ENCODE measurements around the gene BPIFB4. TPM values are rescaled to one million over a fixed set of nuclear protein-coding genes. Genes with fewer than 3 reads are reported as not detected.
"Not testable (repeated sequence)": the region's sequence is repeated elsewhere in the genome, so short reads cannot be mapped to it uniquely, and the experiment has no call there.

The BPIFB4 gene
- total RNA-seq, 1 donor from 2014 or later, result not detected

- no peak overlapping the region for H3K4me3 ChIP-seq (ENCODE audit: low read length in 3 of 3)
- H3K27me3 ChIP-seq (ENCODE audit: control insufficient read depth in 3 of 3, insufficient read depth in 3 of 3, low read length in 3 of 3), result peaks cover 0 to 14% (median 14%) of the 10 kb centered on the region in 3 donors
Measured at GRCh38 chr20:33042430-33042829, 37.0 kb upstream of the BPIFB4 start.

GRCh38 chr20:33042983-33043730 lies 36.3 kb upstream of the BPIFB4 start:
- Histone ChIP-seq H3K9me3 (ENCODE audit: control insufficient read depth in 3 of 3, low read length in 3 of 3) (peaks cover 0 to 7% (median 4%) of the 10 kb centered on the region in 3 donors), H3K9ac (ENCODE audit: low read depth in 1 of 3, low read length in 3 of 3) (no peak overlapping the region), H3K27ac (ENCODE audit: low read depth, low read length) (no peak overlapping the region), H3K36me3 (ENCODE audit: control insufficient read depth in 3 of 3, insufficient read depth in 3 of 3, low read length in 3 of 3) (no peaks in the 10 kb centered on the region), H3K27me3 (ENCODE audit: control insufficient read depth in 3 of 3, insufficient read depth in 3 of 3, low read length in 3 of 3) (peaks cover 0 to 14% (median 13%) of the 10 kb centered on the region in 3 donors), H3K4me3 (ENCODE audit: low read length in 3 of 3) (no peak overlapping the region), H3K4me1 (ENCODE audit: control insufficient read depth in 3 of 3, insufficient read depth in 3 of 3, low read length in 3 of 3) (no peaks in the 10 kb centered on the region)

More at GRCh38 chr20:33042430-33042829, 37.0 kb upstream of the BPIFB4 start:
- peaks cover 0 to 7% (median 4%) of the 10 kb centered on the region in 3 donors for H3K9me3 ChIP-seq (ENCODE audit: control insufficient read depth in 3 of 3, low read length in 3 of 3)
- H3K4me1 ChIP-seq (ENCODE audit: control insufficient read depth in 3 of 3, insufficient read depth in 3 of 3, low read length in 3 of 3), result no peaks in the 10 kb centered on the region
- no peaks in the 10 kb centered on the region for H3K36me3 ChIP-seq (ENCODE audit: control insufficient read depth in 3 of 3, insufficient read depth in 3 of 3, low read length in 3 of 3)
- no peak overlapping the region for H3K9ac ChIP-seq (ENCODE audit: low read depth in 1 of 3, low read length in 3 of 3)
- H3K27ac ChIP-seq (ENCODE audit: low read depth, low read length), result no peak overlapping the region

GRCh38 chr20:33043731-33044181 lies 35.7 kb upstream of the BPIFB4 start:
- H3K4me1 ChIP-seq (ENCODE audit: control insufficient read depth in 3 of 3, insufficient read depth in 3 of 3, low read length in 3 of 3), result no peaks in the 10 kb centered on the region
- peaks cover 0 to 14% (median 8%) of the 10 kb centered on the region in 3 donors for H3K27me3 ChIP-seq (ENCODE audit: control insufficient read depth in 3 of 3, insufficient read depth in 3 of 3, low read length in 3 of 3)
- H3K9me3 ChIP-seq (ENCODE audit: control insufficient read depth in 3 of 3, low read length in 3 of 3), result peaks cover 0 to 7% (median 4%) of the 10 kb centered on the region in 3 donors
- no peak overlapping the region for H3K4me3 ChIP-seq (ENCODE audit: low read length in 3 of 3)
- H3K27ac ChIP-seq (ENCODE audit: low read depth, low read length), result no peak overlapping the region
- H3K36me3 ChIP-seq (ENCODE audit: control insufficient read depth in 3 of 3, insufficient read depth in 3 of 3, low read length in 3 of 3), result no peaks in the 10 kb centered on the region
- H3K9ac ChIP-seq (ENCODE audit: low read depth in 1 of 3, low read length in 3 of 3), result no peak overlapping the region

GRCh38 chr20:33045129-33045721 lies 34.2 kb upstream of the BPIFB4 start:
- not testable (repeated sequence) for H3K4me1 ChIP-seq (ENCODE audit: control insufficient read depth in 3 of 3, insufficient read depth in 3 of 3, low read length in 3 of 3); H3K9me3 ChIP-seq (ENCODE audit: control insufficient read depth in 3 of 3, low read length in 3 of 3); H3K27ac ChIP-seq (ENCODE audit: low read depth, low read length); H3K36me3 ChIP-seq (ENCODE audit: control insufficient read depth in 3 of 3, insufficient read depth in 3 of 3, low read length in 3 of 3); H3K9ac ChIP-seq (ENCODE audit: low read depth in 1 of 3, low read length in 3 of 3); H3K4me3 ChIP-seq (ENCODE audit: low read length in 3 of 3)
- H3K27me3 ChIP-seq (ENCODE audit: control insufficient read depth in 3 of 3, insufficient read depth in 3 of 3, low read length in 3 of 3), result peaks cover 0 to 12% (median 7%) of the 10 kb centered on the region in 3 donors

GRCh38 chr20:33046412-33046811 lies 33.0 kb upstream of the BPIFB4 start:
- H3K4me1 ChIP-seq (ENCODE audit: control insufficient read depth in 3 of 3, insufficient read depth in 3 of 3, low read length in 3 of 3), result no peaks in the 10 kb centered on the region
- H3K9ac ChIP-seq (ENCODE audit: low read depth in 1 of 3, low read length in 3 of 3), result no peak overlapping the region
- peaks cover 0 to 12% (median 6%) of the 10 kb centered on the region in 3 donors for H3K27me3 ChIP-seq (ENCODE audit: control insufficient read depth in 3 of 3, insufficient read depth in 3 of 3, low read length in 3 of 3)
- no peaks in the 10 kb centered on the region for H3K36me3 ChIP-seq (ENCODE audit: control insufficient read depth in 3 of 3, insufficient read depth in 3 of 3, low read length in 3 of 3)
- no peak overlapping the region for H3K27ac ChIP-seq (ENCODE audit: low read depth, low read length)
- H3K4me3 ChIP-seq (ENCODE audit: low read length in 3 of 3), result no peak overlapping the region
- peaks cover 0 to 7% (median 4%) of the 10 kb centered on the region in 3 donors for H3K9me3 ChIP-seq (ENCODE audit: control insufficient read depth in 3 of 3, low read length in 3 of 3)

- H3K36me3 ChIP-seq (ENCODE audit: control insufficient read depth in 3 of 3, insufficient read depth in 3 of 3, low read length in 3 of 3), result no peaks in the 10 kb centered on the region
- no peak overlapping the region for H3K4me3 ChIP-seq (ENCODE audit: low read length in 3 of 3)
- no peak overlapping the region for H3K9ac ChIP-seq (ENCODE audit: low read depth in 1 of 3, low read length in 3 of 3)
- peaks cover 0 to 2% (median 0%) of the 10 kb centered on the region in 3 donors for H3K9me3 ChIP-seq (ENCODE audit: control insufficient read depth in 3 of 3, low read length in 3 of 3)
- H3K4me1 ChIP-seq (ENCODE audit: control insufficient read depth in 3 of 3, insufficient read depth in 3 of 3, low read length in 3 of 3), result no peaks in the 10 kb centered on the region
- H3K27ac ChIP-seq (ENCODE audit: low read depth, low read length), result no peak overlapping the region
- H3K27me3 ChIP-seq (ENCODE audit: control insufficient read depth in 3 of 3, insufficient read depth in 3 of 3, low read length in 3 of 3), result peaks cover 0 to 12% (median 8%) of the 10 kb centered on the region in 3 donors
Measured at GRCh38 chr20:33051333-33051732, 28.1 kb upstream of the BPIFB4 start.

- Histone ChIP-seq H3K9me3 (ENCODE audit: control insufficient read depth in 3 of 3, low read length in 3 of 3) (no peaks in the 10 kb centered on the region), H3K9ac (ENCODE audit: low read depth in 1 of 3, low read length in 3 of 3) (no peak within 1 kb of the TSS), H3K36me3 (ENCODE audit: control insufficient read depth in 3 of 3, insufficient read depth in 3 of 3, low read length in 3 of 3) (no peaks in the 10 kb centered on the region), H3K4me1 (ENCODE audit: control insufficient read depth in 3 of 3, insufficient read depth in 3 of 3, low read length in 3 of 3) (no peaks in the 10 kb centered on the region), H3K4me3 (ENCODE audit: low read length in 3 of 3) (no peak within 1 kb of the TSS), H3K27me3 (ENCODE audit: control insufficient read depth in 3 of 3, insufficient read depth in 3 of 3, low read length in 3 of 3) (peaks cover 0 to 11% (median 8%) of the 10 kb centered on the region in 3 donors), H3K27ac (ENCODE audit: low read depth, low read length) (no peak within 1 kb of the TSS)
Measured at GRCh38 chr20:33053291-33054106, 25.9 kb upstream of the BPIFB4 start, which contains the start of gene BPIFB3. Gene BPIFB3, plus strand, starts transcription at chr20:33053903. Its CDS starts 1,533 bp downstream, at chr20:33055436.

GRCh38 chr20:33054381-33054780 lies 25.1 kb upstream of the BPIFB4 start:
- H3K27ac ChIP-seq (ENCODE audit: low read depth, low read length), result no peak overlapping the region
- H3K4me1 ChIP-seq (ENCODE audit: control insufficient read depth in 3 of 3, insufficient read depth in 3 of 3, low read length in 3 of 3), result no peaks in the 10 kb centered on the region
- no peaks in the 10 kb centered on the region for H3K36me3 ChIP-seq (ENCODE audit: control insufficient read depth in 3 of 3, insufficient read depth in 3 of 3, low read length in 3 of 3)
- H3K9ac ChIP-seq (ENCODE audit: low read depth in 1 of 3, low read length in 3 of 3), result no peak overlapping the region
- H3K27me3 ChIP-seq (ENCODE audit: control insufficient read depth in 3 of 3, insufficient read depth in 3 of 3, low read length in 3 of 3), result peaks cover 0 to 8% (median 8%) of the 10 kb centered on the region in 3 donors
- no peak overlapping the region for H3K4me3 ChIP-seq (ENCODE audit: low read length in 3 of 3)
- no peaks in the 10 kb centered on the region for H3K9me3 ChIP-seq (ENCODE audit: control insufficient read depth in 3 of 3, low read length in 3 of 3)

- no peaks in the 10 kb centered on the region for H3K36me3 ChIP-seq (ENCODE audit: control insufficient read depth in 3 of 3, insufficient read depth in 3 of 3, low read length in 3 of 3)
- H3K9ac ChIP-seq (ENCODE audit: low read depth in 1 of 3, low read length in 3 of 3), result no peak overlapping the region
- H3K4me3 ChIP-seq (ENCODE audit: low read length in 3 of 3), result no peak overlapping the region
- H3K27me3 ChIP-seq (ENCODE audit: control insufficient read depth in 3 of 3, insufficient read depth in 3 of 3, low read length in 3 of 3), result peaks cover 0 to 9% (median 8%) of the 10 kb centered on the region in 3 donors
- no peaks in the 10 kb centered on the region for H3K4me1 ChIP-seq (ENCODE audit: control insufficient read depth in 3 of 3, insufficient read depth in 3 of 3, low read length in 3 of 3)
- H3K27ac ChIP-seq (ENCODE audit: low read depth, low read length), result no peak overlapping the region
- no peaks in the 10 kb centered on the region for H3K9me3 ChIP-seq (ENCODE audit: control insufficient read depth in 3 of 3, low read length in 3 of 3)
Measured at GRCh38 chr20:33054791-33055190, 24.7 kb upstream of the BPIFB4 start.
